Measurements from ENCODE around the gene APC2. TPM values are rescaled to one million over a fixed set of nuclear protein-coding genes. Genes with fewer than 3 reads are reported as not detected.
A peak's percentile ranks its signal among the peaks of the same experiment; 100 is the strongest.

Gene APC2
- total RNA-seq, 1 experiment from 2014 or later = 1.4 TPM

- Histone ChIP-seq H4K20me1 (ENCODE audit: low read length) (no peaks in the 10 kb centered on the region), H3K9me2 (replicated peaks; ENCODE audit: low read length) (no peaks in the 10 kb centered on the region), H3K27ac (ENCODE audit: low read length) (no peak within 1 kb of the TSS), H3K9me3 (ENCODE audit: low read length) (no peaks in the 10 kb centered on the region), H3K36me3 (ENCODE audit: low read depth, low read length) (no peaks in the 10 kb centered on the region), H2AFZ (ENCODE audit: low read length) (peak within 1 kb of the TSS; percentile 93), H3K4me1 (ENCODE audit: insufficient read depth, low read length) (peaks cover 12% of the 10 kb centered on the region), H3K79me2 (ENCODE audit: low read length) (0 out of 2 replicates have a peak, but pooled peaks cover 3% of the 10 kb centered on the region), H3F3A (ENCODE audit: low read length, unreplicated experiment) (no peaks in the 10 kb centered on the region), H3K9ac (ENCODE audit: low read length) (peak within 1 kb of the TSS; percentile 67), H3K27me3 (ENCODE audit: low read length) (no peaks in the 10 kb centered on the region), H3K4me3 (ENCODE audit: low read length) (peak within 1 kb of the TSS; percentile 76), H3K4me2 (ENCODE audit: low read length) (peak within 1 kb of the TSS; percentile 92)
- ChIA-PET CTCF (interaction anchor here (0.6 to 1.0 kb wide), 2 partner anchors 20 to 255 kb away, joined by 3 to 4 read pairs; no protein-coding TSS in a partner anchor), POLR2A (ENCODE audit: unreplicated experiment) (no interaction called here)
- TF ChIP-seq EZH2phosphoT487 (IDR thresholded peaks at IDR 0.05; ENCODE audit: borderline replicate concordance, low read length) = no peak
- no peak for TF ChIP-seq CTCF (conservative IDR thresholded peaks at IDR 0.05; ENCODE audit: low read depth, low read length)
- no peak for TF ChIP-seq EZH2 (IDR thresholded peaks at IDR 0.05; ENCODE audit: low read length, unreplicated experiment)
- ATAC-seq = no peak
- no peak for DNase-seq
- BruUV-seq (replicated peaks) = no TSS peak
- intact Hi-C loops (cut with micrococcal nuclease) = no loop called here
These were observed 41.4 kb downstream of the APC2 start, which contains the start of gene REEP6 for GRCh38 chr19:1491114-1491848. TSS of gene REEP6 (plus strand) at chr19:1491181. CDS start at chr19:1491270, 89 bp downstream.

GRCh38 chr19:1491849-1492170 is 41.9 kb downstream of the APC2 start:
- Histone ChIP-seq H3K27me3 (ENCODE audit: low read length) (no peaks in the 10 kb centered on the region), H3K9me3 (ENCODE audit: low read length) (no peaks in the 10 kb centered on the region), H3K36me3 (ENCODE audit: low read depth, low read length) (no peaks in the 10 kb centered on the region), H3K9me2 (replicated peaks; ENCODE audit: low read length) (no peaks in the 10 kb centered on the region), H3K4me3 (ENCODE audit: low read length) (peak overlapping the region; percentile 74), H3K79me2 (ENCODE audit: low read length) (0 out of 2 replicates have a peak, but pooled peaks cover 3% of the 10 kb centered on the region), H3K27ac (ENCODE audit: low read length) (no peak overlapping the region), H3F3A (ENCODE audit: low read length, unreplicated experiment) (no peaks in the 10 kb centered on the region), H3K9ac (ENCODE audit: low read length) (peak overlapping the region; percentile 45), H2AFZ (ENCODE audit: low read length) (no peak overlapping the region), H3K4me2 (ENCODE audit: low read length) (peak overlapping the region; percentile 89), H4K20me1 (ENCODE audit: low read length) (no peaks in the 10 kb centered on the region), H3K4me1 (ENCODE audit: insufficient read depth, low read length) (peaks cover 12% of the 10 kb centered on the region)
- ChIA-PET CTCF (no interaction called here), POLR2A (ENCODE audit: unreplicated experiment) (no interaction called here)
- ATAC-seq (no peak), DNase-seq (peak; percentile 16)
- TSS peak; percentile 38 for BruUV-seq (replicated peaks)
- intact Hi-C loops (cut with micrococcal nuclease) = no loop called here
- TF ChIP-seq CTCF (conservative IDR thresholded peaks at IDR 0.05; ENCODE audit: low read depth, low read length) (no peak), EZH2phosphoT487 (IDR thresholded peaks at IDR 0.05; ENCODE audit: borderline replicate concordance, low read length) (no peak), EZH2 (IDR thresholded peaks at IDR 0.05; ENCODE audit: low read length, unreplicated experiment) (no peak)

GRCh38 chr19:1492474-1493006 is 42.6 kb downstream of the APC2 start:
- H3K9ac ChIP-seq (ENCODE audit: low read length) = no peak overlapping the region
- ATAC-seq (peak; percentile 11; the same call in 1 of the 2 replicates), DNase-seq (peak; percentile 58)
- TF ChIP-seq EZH2phosphoT487 (IDR thresholded peaks at IDR 0.05; ENCODE audit: borderline replicate concordance, low read length) (no peak), CTCF (conservative IDR thresholded peaks at IDR 0.05; ENCODE audit: low read depth, low read length) (no peak)
- no peaks in the 10 kb centered on the region for H3K36me3 ChIP-seq (ENCODE audit: low read depth, low read length)
- no peak overlapping the region for H3K27ac ChIP-seq (ENCODE audit: low read length)
- intact Hi-C loops (cut with micrococcal nuclease) = no loop called here
- 0 out of 2 replicates have a peak, but pooled peaks cover 3% of the 10 kb centered on the region for H3K79me2 ChIP-seq (ENCODE audit: low read length)
- H3K4me2 ChIP-seq (ENCODE audit: low read length) = peak overlapping the region; percentile 89; the same call in 1 of the 2 replicates
- no peak overlapping the region for H2AFZ ChIP-seq (ENCODE audit: low read length)
- H3K9me3 ChIP-seq (ENCODE audit: low read length) = no peaks in the 10 kb centered on the region
- no peaks in the 10 kb centered on the region for H3F3A ChIP-seq (ENCODE audit: low read length, unreplicated experiment)
- H3K9me2 ChIP-seq (replicated peaks; ENCODE audit: low read length) = no peaks in the 10 kb centered on the region
- H3K4me1 ChIP-seq (ENCODE audit: insufficient read depth, low read length) = peaks cover 12% of the 10 kb centered on the region
- BruUV-seq (replicated peaks) = no TSS peak
- ChIA-PET POLR2A (ENCODE audit: unreplicated experiment) (no interaction called here), CTCF (no interaction called here)
- no peaks in the 10 kb centered on the region for H3K27me3 ChIP-seq (ENCODE audit: low read length)
- H4K20me1 ChIP-seq (ENCODE audit: low read length) = no peaks in the 10 kb centered on the region
- H3K4me3 ChIP-seq (ENCODE audit: low read length) = peak overlapping the region; percentile 74; the same call in 1 of the 2 replicates

All from PC-3 (cell line).